ENCODE measurements around the gene PLXNC1. TPM values are rescaled to one million over a fixed set of nuclear protein-coding genes. Genes with fewer than 3 reads are reported as not detected.
A peak's percentile ranks its signal among the peaks of the same experiment; 100 is the strongest.

PLXNC1 gene
- polyA plus RNA-seq, 1 of the 3 experiments (the other 2 are of a cell fraction), result 0.23 TPM

GRCh38 chr12:94266796-94267536, 118.6 kb downstream of the PLXNC1 start:
- H2AFZ ChIP-seq (ENCODE audit: low read depth), result 0 out of 2 replicates have a peak overlapping the region, but pooled peaks have one; percentile 46
- H3K4me2 ChIP-seq, result no peak overlapping the region
- ChIA-PET CTCF (no interaction called here), POLR2A (no interaction called here)
- H3K4me1 ChIP-seq (ENCODE audit: control insufficient read depth in 1 of 2, insufficient read depth in 2 of 2, low read depth in 1 of 2, low read length in 1 of 2), result peaks cover 12 to 36% of the 10 kb centered on the region in 2 experiments; a peak in 3 of 4 replicates
- no peaks in the 10 kb centered on the region for H3K27me3 ChIP-seq (ENCODE audit: insufficient read depth)
- no peaks in the 10 kb centered on the region for H3F3A ChIP-seq (replicated peaks; ENCODE audit: insufficient read depth)
- no peaks in the 10 kb centered on the region for H3K79me2 ChIP-seq (ENCODE audit: insufficient read depth)
- TF ChIP-seq PBX3 (IDR thresholded peaks at IDR 0.05), result peak; percentile 22
- 0 out of 2 replicates have a peak, but pooled peaks have one; percentile 4 for TF ChIP-seq JUND (IDR thresholded peaks at IDR 0.05)
- no peak for TF ChIP-seq SMC3 (IDR thresholded peaks at IDR 0.05; ENCODE audit: low read depth, low read length)
- TF ChIP-seq TCF12 (IDR thresholded peaks at IDR 0.05), result peak; percentile 74
- TF ChIP-seq NFIC (IDR thresholded peaks at IDR 0.05; ENCODE audit: borderline replicate concordance), result no peak
- H3K27ac ChIP-seq (ENCODE audit: low read depth in 2 of 2, low read length in 1 of 2), result peak overlapping the region in 1 of 2 experiments; percentile 47; a peak in 1 of 4 replicates
- no peak overlapping the region for H3K4me3 ChIP-seq (ENCODE audit: low read depth in 2 of 2, low read length in 1 of 2)
- no peak for DNase-seq
- H3K9me2 ChIP-seq, result no peaks in the 10 kb centered on the region
- H3K9me3 ChIP-seq, result no peaks in the 10 kb centered on the region
- H4K20me1 ChIP-seq (ENCODE audit: insufficient read depth), result no peaks in the 10 kb centered on the region
- 51% methylated on average over 11 of the region's 11 CpGs for WGBS (ENCODE audit: low lambda C conversion rate)
- H3K9ac ChIP-seq, result no peak overlapping the region
- no peaks in the 10 kb centered on the region for H3K36me3 ChIP-seq (replicated peaks in 1 of 2; ENCODE audit: control insufficient read depth in 1 of 2, insufficient read depth in 2 of 2, low read length in 1 of 2)

GRCh38 chr12:94267537-94267872, 119.1 kb downstream of the PLXNC1 start:
- DNase-seq, result no peak
- TF ChIP-seq IRF3 (IDR thresholded peaks at IDR 0.05; ENCODE audit: low read depth, low read length) (no peak), RAD21 (IDR thresholded peaks at IDR 0.05; ENCODE audit: low read length) (no peak), MEF2A (IDR thresholded peaks at IDR 0.05; ENCODE audit: borderline replicate concordance, low read depth) (no peak), YY1 (IDR thresholded peaks at IDR 0.05; ENCODE audit: low read depth) (no peak), MXI1 (IDR thresholded peaks at IDR 0.05; ENCODE audit: low read depth, low read length) (no peak), USF2 (IDR thresholded peaks at IDR 0.05; ENCODE audit: borderline replicate concordance, low read depth, low read length) (no peak), POLR2AphosphoS5 (IDR thresholded peaks at IDR 0.05; ENCODE audit: low read depth, low read length) (no peak), EZH2phosphoT487 (IDR thresholded peaks at IDR 0.05; ENCODE audit: borderline replicate concordance, low read depth) (no peak), RXRA (IDR thresholded peaks at IDR 0.05; ENCODE audit: borderline replicate concordance, low read depth) (no peak), MAX (IDR thresholded peaks at IDR 0.05; ENCODE audit: low read depth) (no peak), RFX5 (IDR thresholded peaks at IDR 0.05; ENCODE audit: low read length) (no peak), FOXM1 (IDR thresholded peaks at IDR 0.05; ENCODE audit: low read depth) (no peak), TAF1 (IDR thresholded peaks at IDR 0.05; ENCODE audit: borderline replicate concordance, low read depth, low read length) (no peak), ELF1 (IDR thresholded peaks at IDR 0.05) (no peak), FOXJ3 (CRISPR knock-in tag; IDR thresholded peaks at IDR 0.05) (no peak), RCOR1 (IDR thresholded peaks at IDR 0.05; ENCODE audit: low read length) (no peak), NRF1 (IDR thresholded peaks at IDR 0.05; ENCODE audit: low read depth, low read length) (no peak)
- no peaks in the 10 kb centered on the region for H3K9me3 ChIP-seq
- no peak overlapping the region for H3K4me2 ChIP-seq
- no peaks in the 10 kb centered on the region for H3K9me2 ChIP-seq
- no peaks in the 10 kb centered on the region for H3K27me3 ChIP-seq (ENCODE audit: insufficient read depth)
- 55% methylated on average over 3 of the region's 3 CpGs for WGBS (ENCODE audit: low lambda C conversion rate)
- H4K20me1 ChIP-seq (ENCODE audit: insufficient read depth), result no peaks in the 10 kb centered on the region
- H3K79me2 ChIP-seq (ENCODE audit: insufficient read depth), result no peaks in the 10 kb centered on the region
- H3K4me1 ChIP-seq (ENCODE audit: control insufficient read depth in 1 of 2, insufficient read depth in 2 of 2, low read depth in 1 of 2, low read length in 1 of 2), result peaks cover 10 to 31% of the 10 kb centered on the region in 2 experiments; a peak in 3 of 4 replicates
- H3K27ac ChIP-seq (ENCODE audit: low read depth in 2 of 2, low read length in 1 of 2), result peak overlapping the region in 1 of 2 experiments; percentile 47; a peak in 1 of 4 replicates
- 0 out of 2 replicates have a peak overlapping the region, but pooled peaks have one; percentile 46 for H2AFZ ChIP-seq (ENCODE audit: low read depth)
- H3K4me3 ChIP-seq (ENCODE audit: low read depth in 2 of 2, low read length in 1 of 2), result no peak overlapping the region
- ChIA-PET CTCF (no interaction called here), POLR2A (no interaction called here)
- no peaks in the 10 kb centered on the region for H3K36me3 ChIP-seq (replicated peaks in 1 of 2; ENCODE audit: control insufficient read depth in 1 of 2, insufficient read depth in 2 of 2, low read length in 1 of 2)
- H3F3A ChIP-seq (replicated peaks; ENCODE audit: insufficient read depth), result no peaks in the 10 kb centered on the region
- H3K9ac ChIP-seq, result no peak overlapping the region

Data from SK-N-SH (cell line).